ENCODE measurements around the gene TBC1D10B. TPM values are rescaled to one million over a fixed set of nuclear protein-coding genes. Genes with fewer than 3 reads are reported as not detected.
A peak's percentile ranks its signal among the peaks of the same experiment; 100 is the strongest.
"Not testable (repeated sequence)": the region's sequence is repeated elsewhere in the genome, so short reads cannot be mapped to it uniquely, and the experiment has no call there.

The TBC1D10B gene
- total RNA-seq, 1 donor from 2014 or later: 24.5 TPM

- not testable (repeated sequence) for H3K36me3 ChIP-seq (ENCODE audit: control insufficient read depth in 3 of 3, insufficient read depth in 3 of 3, low read length in 3 of 3); H3K9me3 ChIP-seq (ENCODE audit: control insufficient read depth in 3 of 3, low read length in 3 of 3); H3K27me3 ChIP-seq (ENCODE audit: control insufficient read depth in 3 of 3, insufficient read depth in 3 of 3, low read length in 3 of 3); H3K27ac ChIP-seq (ENCODE audit: low read depth, low read length); H3K9ac ChIP-seq (ENCODE audit: low read depth in 1 of 3, low read length in 3 of 3); H3K4me3 ChIP-seq (ENCODE audit: low read length in 3 of 3)
- peaks cover 4 to 12% (median 9%) of the 10 kb centered on the region in 3 donors for H3K4me1 ChIP-seq (ENCODE audit: control insufficient read depth in 3 of 3, insufficient read depth in 3 of 3, low read length in 3 of 3)
Measured at GRCh38 chr16:30337964-30338357, 32.3 kb downstream of the TBC1D10B start.

DNA sequence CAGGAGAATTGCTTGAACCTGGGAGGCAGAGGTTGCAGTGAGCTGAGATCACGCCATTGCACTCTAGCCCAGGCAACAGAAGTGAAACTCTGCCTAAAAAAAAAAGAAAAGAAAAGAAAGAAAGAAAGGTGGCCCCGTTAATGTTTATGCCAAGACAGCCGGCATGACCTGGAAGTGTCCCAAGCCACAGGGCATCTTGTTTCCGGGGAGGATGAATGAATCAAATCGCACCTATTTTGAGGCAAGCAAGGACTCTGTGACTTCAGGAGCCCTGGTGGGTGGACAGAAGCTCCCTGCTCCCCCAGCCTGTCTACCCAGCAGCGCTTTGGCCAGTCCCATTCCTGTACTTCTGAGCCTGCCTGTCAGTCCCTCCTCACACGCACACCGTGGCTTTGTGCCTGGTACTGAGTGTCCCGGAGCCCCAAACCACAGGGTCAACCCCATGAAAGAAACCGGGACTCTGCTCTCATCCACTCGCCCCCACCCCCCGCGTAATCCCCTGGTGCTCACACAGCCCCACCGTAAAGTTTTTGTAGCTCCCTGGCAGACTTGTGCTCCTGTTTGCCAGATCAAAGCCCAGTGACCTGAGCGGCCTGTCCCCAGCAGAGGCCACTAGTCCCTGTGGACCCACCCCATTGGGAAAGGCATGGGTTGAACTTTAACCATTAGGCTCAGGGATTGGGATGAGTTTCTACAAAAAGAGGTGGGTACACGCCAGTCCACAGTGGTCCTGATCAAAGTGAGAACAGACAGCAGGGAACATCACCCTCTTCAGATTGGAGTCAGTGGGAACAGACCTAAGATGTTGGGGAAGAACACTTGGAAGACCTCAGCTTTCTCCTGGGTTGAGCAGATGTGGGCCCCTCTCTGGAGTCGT lies 34.5 kb downstream of the TBC1D10B start:
- Histone ChIP-seq H3K9me3 (ENCODE audit: control insufficient read depth in 3 of 3, low read length in 3 of 3) (no peaks in the 10 kb centered on the region), H3K27me3 (ENCODE audit: control insufficient read depth in 3 of 3, insufficient read depth in 3 of 3, low read length in 3 of 3) (no peaks in the 10 kb centered on the region), H3K4me1 (ENCODE audit: control insufficient read depth in 3 of 3, insufficient read depth in 3 of 3, low read length in 3 of 3) (peaks cover 4 to 12% (median 9%) of the 10 kb centered on the region in 3 donors), H3K9ac (ENCODE audit: low read depth in 1 of 3, low read length in 3 of 3) (peak overlapping the region; percentile 66 to 86 (median 79)), H3K27ac (ENCODE audit: low read depth, low read length) (peak overlapping the region; percentile 86), H3K4me3 (ENCODE audit: low read length in 3 of 3) (peak overlapping the region; percentile 61 to 68 (median 67)), H3K36me3 (ENCODE audit: control insufficient read depth in 3 of 3, insufficient read depth in 3 of 3, low read length in 3 of 3) (no peaks in the 10 kb centered on the region)

- H3K27me3 ChIP-seq (ENCODE audit: control insufficient read depth in 3 of 3, insufficient read depth in 3 of 3, low read length in 3 of 3); H3K36me3 ChIP-seq (ENCODE audit: control insufficient read depth in 3 of 3, insufficient read depth in 3 of 3, low read length in 3 of 3); H3K9me3 ChIP-seq (ENCODE audit: control insufficient read depth in 3 of 3, low read length in 3 of 3): not testable (repeated sequence)
- peaks cover 4 to 12% (median 9%) of the 10 kb centered on the region in 3 donors for H3K4me1 ChIP-seq (ENCODE audit: control insufficient read depth in 3 of 3, insufficient read depth in 3 of 3, low read length in 3 of 3)
- H3K27ac ChIP-seq (ENCODE audit: low read depth, low read length): peak overlapping the region; percentile 86
- H3K9ac ChIP-seq (ENCODE audit: low read depth in 1 of 3, low read length in 3 of 3): peak overlapping the region; percentile 66 to 86 (median 79)
- H3K4me3 ChIP-seq (ENCODE audit: low read length in 3 of 3): peak overlapping the region; percentile 61 to 79 (median 76)
Measured at GRCh38 chr16:30335028-30335597, 35.2 kb downstream of the TBC1D10B start.

DNA sequence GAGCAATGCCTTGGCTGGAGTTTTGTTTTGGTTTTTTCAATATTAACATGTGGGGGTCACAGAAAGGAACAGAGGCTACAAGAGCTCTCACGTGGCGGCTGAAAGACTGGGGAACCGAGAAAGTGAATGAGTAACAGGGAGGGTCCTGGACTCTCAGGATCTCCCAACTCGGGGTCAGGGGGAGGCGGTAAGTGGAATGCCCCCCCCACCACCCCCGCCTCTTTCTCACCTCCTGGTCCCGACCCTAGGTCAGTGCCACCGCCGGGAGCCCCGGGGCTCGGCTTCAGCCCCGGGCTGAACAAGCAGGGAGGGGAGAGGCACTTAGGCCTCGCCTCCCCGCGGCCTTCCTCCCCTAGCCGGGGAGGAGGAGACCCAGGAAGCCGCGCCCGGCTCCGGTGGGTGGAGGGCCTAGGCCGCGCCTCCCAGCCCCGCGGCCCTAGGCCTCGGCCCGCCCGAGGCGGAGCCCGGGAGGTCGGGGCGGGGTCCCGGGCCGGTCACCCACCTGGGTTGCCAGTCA lies 35.8 kb downstream of the TBC1D10B start:
- H3K9me3 ChIP-seq (ENCODE audit: control insufficient read depth in 3 of 3, low read length in 3 of 3); H3K27me3 ChIP-seq (ENCODE audit: control insufficient read depth in 3 of 3, insufficient read depth in 3 of 3, low read length in 3 of 3); H3K36me3 ChIP-seq (ENCODE audit: control insufficient read depth in 3 of 3, insufficient read depth in 3 of 3, low read length in 3 of 3): not testable (repeated sequence)
- Histone ChIP-seq H3K9ac (ENCODE audit: low read depth in 1 of 3, low read length in 3 of 3) (peak overlapping the region in 2 of 3 donors; percentile 40 to 59), H3K4me1 (ENCODE audit: control insufficient read depth in 3 of 3, insufficient read depth in 3 of 3, low read length in 3 of 3) (peaks cover 4 to 12% (median 9%) of the 10 kb centered on the region in 3 donors), H3K4me3 (ENCODE audit: low read length in 3 of 3) (peak overlapping the region; percentile 54 to 76 (median 65)), H3K27ac (ENCODE audit: low read depth, low read length) (peak overlapping the region; percentile 86)

DNA sequence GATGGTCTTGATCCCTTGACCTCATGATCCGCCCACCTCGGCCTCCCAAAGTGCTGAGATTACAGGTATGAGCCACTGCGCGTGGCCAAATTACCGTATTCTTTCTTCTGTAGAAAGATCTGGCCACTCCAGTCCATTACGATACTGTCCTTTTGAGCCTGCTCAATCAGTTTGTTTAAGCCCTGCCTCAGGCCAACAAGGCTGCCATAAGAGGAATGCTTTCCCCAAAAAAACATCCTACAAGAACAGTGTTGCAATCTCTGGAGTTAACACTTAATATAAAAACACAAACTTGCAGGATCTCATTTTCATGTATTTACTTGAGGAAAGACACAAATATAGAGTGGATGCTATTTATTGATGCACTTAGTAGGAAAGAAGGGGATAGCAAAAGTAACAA lies 46.1 kb downstream of the TBC1D10B start:
- not testable (repeated sequence) for H3K27me3 ChIP-seq (ENCODE audit: control insufficient read depth in 3 of 3, insufficient read depth in 3 of 3, low read length in 3 of 3); H3K36me3 ChIP-seq (ENCODE audit: control insufficient read depth in 3 of 3, insufficient read depth in 3 of 3, low read length in 3 of 3); H3K4me1 ChIP-seq (ENCODE audit: control insufficient read depth in 3 of 3, insufficient read depth in 3 of 3, low read length in 3 of 3); H3K9ac ChIP-seq (ENCODE audit: low read depth in 1 of 3, low read length in 3 of 3); H3K4me3 ChIP-seq (ENCODE audit: low read length in 3 of 3); H3K9me3 ChIP-seq (ENCODE audit: control insufficient read depth in 3 of 3, low read length in 3 of 3); H3K27ac ChIP-seq (ENCODE audit: low read depth, low read length)

- not testable (repeated sequence) for H3K36me3 ChIP-seq (ENCODE audit: control insufficient read depth in 3 of 3, insufficient read depth in 3 of 3, low read length in 3 of 3); H3K27me3 ChIP-seq (ENCODE audit: control insufficient read depth in 3 of 3, insufficient read depth in 3 of 3, low read length in 3 of 3); H3K4me1 ChIP-seq (ENCODE audit: control insufficient read depth in 3 of 3, insufficient read depth in 3 of 3, low read length in 3 of 3); H3K4me3 ChIP-seq (ENCODE audit: low read length in 3 of 3); H3K9ac ChIP-seq (ENCODE audit: low read depth in 1 of 3, low read length in 3 of 3); H3K27ac ChIP-seq (ENCODE audit: low read depth, low read length); H3K9me3 ChIP-seq (ENCODE audit: control insufficient read depth in 3 of 3, low read length in 3 of 3)
Measured at GRCh38 chr16:30318647-30319046, 51.6 kb downstream of the TBC1D10B start.

DNA sequence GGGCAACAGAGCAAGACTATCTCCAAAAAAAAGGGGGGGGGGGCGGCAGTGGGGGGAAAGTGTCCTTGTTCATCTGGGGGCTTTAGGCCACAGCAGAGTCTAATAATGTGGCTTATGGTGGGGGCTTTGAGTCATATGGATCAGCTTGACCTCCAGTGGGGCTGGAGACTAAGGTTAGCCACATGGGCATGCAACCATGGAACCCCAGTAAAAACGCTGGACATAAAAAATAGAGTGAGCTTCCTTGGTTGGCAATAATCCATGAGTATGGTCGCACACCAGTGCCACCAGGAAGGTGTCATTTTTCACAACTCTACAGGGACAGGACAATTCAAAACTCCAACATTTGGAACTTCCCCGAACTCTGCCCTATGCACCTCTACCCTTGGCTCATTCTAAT lies 59.4 kb downstream of the TBC1D10B start:
- not testable (repeated sequence) for H3K9me3 ChIP-seq (ENCODE audit: control insufficient read depth in 3 of 3, low read length in 3 of 3); H3K27me3 ChIP-seq (ENCODE audit: control insufficient read depth in 3 of 3, insufficient read depth in 3 of 3, low read length in 3 of 3); H3K27ac ChIP-seq (ENCODE audit: low read depth, low read length); H3K4me1 ChIP-seq (ENCODE audit: control insufficient read depth in 3 of 3, insufficient read depth in 3 of 3, low read length in 3 of 3); H3K9ac ChIP-seq (ENCODE audit: low read depth in 1 of 3, low read length in 3 of 3); H3K36me3 ChIP-seq (ENCODE audit: control insufficient read depth in 3 of 3, insufficient read depth in 3 of 3, low read length in 3 of 3); H3K4me3 ChIP-seq (ENCODE audit: low read length in 3 of 3)

DNA sequence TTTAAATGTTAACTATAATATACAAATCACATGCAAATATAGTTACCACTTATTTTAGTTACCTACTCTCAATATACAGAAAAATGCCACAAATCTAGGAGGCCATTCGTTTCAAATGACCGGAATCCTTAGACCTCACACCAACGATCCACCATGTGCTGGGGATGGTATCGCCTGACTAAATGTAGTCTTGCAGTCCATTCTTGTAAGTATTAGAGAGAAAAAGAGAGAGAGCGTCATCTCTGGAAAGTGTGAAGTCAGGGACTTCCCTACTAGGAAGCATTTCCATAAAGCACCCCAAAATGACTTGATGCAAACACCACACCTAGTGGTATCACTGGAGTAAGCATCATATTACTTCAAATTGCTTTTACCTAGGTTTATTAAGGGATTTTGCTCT lies 61.0 kb downstream of the TBC1D10B start:
- not testable (repeated sequence) for H3K9ac ChIP-seq (ENCODE audit: low read depth in 1 of 3, low read length in 3 of 3); H3K27me3 ChIP-seq (ENCODE audit: control insufficient read depth in 3 of 3, insufficient read depth in 3 of 3, low read length in 3 of 3); H3K4me1 ChIP-seq (ENCODE audit: control insufficient read depth in 3 of 3, insufficient read depth in 3 of 3, low read length in 3 of 3); H3K9me3 ChIP-seq (ENCODE audit: control insufficient read depth in 3 of 3, low read length in 3 of 3); H3K27ac ChIP-seq (ENCODE audit: low read depth, low read length); H3K36me3 ChIP-seq (ENCODE audit: control insufficient read depth in 3 of 3, insufficient read depth in 3 of 3, low read length in 3 of 3); H3K4me3 ChIP-seq (ENCODE audit: low read length in 3 of 3)
